Activated T-helper 17 cell treated with anti-CD3 and anti-CD28 coated beads, Interleukin-2, amount 50 U/mL, for 72 hours (primary cell): ENCODE results near the gene MGAT2. TPM values are rescaled to one million over a fixed set of nuclear protein-coding genes. Genes with fewer than 3 reads are reported as not detected.

Source experiments
- ATAC-seq: fragments of 150-1000 bp; cut with Tn5 transposase; replicated peaks from 2 replicates; pipeline ENCODE4 v1.10.0; 2021; ENCODE audit warnings: mild to moderate bottlenecking, moderate library complexity
- H3K27ac Mint-ChIP-seq: one replicate; pipeline ENCODE4 v1.8.0; 2022; ENCODE audit warnings: mixed read lengths
- H3K27me3 Mint-ChIP-seq: one replicate; pipeline ENCODE4 v1.8.0; 2022; ENCODE audit warnings: mixed read lengths
- H3K36me3 Mint-ChIP-seq: one replicate; pipeline ENCODE4 v1.8.0; 2022; ENCODE audit warnings: low read depth, mild to moderate bottlenecking, mixed read lengths
- H3K4me1 Mint-ChIP-seq: one replicate; pipeline ENCODE4 v1.8.0; 2022; ENCODE audit warnings: mixed read lengths
- H3K4me3 Mint-ChIP-seq: one replicate; pipeline ENCODE4 v1.8.0; 2022; ENCODE audit warnings: mild to moderate bottlenecking, mixed read lengths
- H3K9me3 Mint-ChIP-seq: one replicate; pipeline ENCODE4 v1.8.0; 2022; ENCODE audit warnings: mixed read lengths
- total RNA-seq, 2 donors: library from RNA; stranded (reverse); gene quantifications; one replicate each; pipeline ENCODE4 v1.2.3, GENCODE V29; 2022

The MGAT2 gene
- total RNA-seq, 2 donors from 2014 or later = 44.6 to 49.3 TPM

DNA sequence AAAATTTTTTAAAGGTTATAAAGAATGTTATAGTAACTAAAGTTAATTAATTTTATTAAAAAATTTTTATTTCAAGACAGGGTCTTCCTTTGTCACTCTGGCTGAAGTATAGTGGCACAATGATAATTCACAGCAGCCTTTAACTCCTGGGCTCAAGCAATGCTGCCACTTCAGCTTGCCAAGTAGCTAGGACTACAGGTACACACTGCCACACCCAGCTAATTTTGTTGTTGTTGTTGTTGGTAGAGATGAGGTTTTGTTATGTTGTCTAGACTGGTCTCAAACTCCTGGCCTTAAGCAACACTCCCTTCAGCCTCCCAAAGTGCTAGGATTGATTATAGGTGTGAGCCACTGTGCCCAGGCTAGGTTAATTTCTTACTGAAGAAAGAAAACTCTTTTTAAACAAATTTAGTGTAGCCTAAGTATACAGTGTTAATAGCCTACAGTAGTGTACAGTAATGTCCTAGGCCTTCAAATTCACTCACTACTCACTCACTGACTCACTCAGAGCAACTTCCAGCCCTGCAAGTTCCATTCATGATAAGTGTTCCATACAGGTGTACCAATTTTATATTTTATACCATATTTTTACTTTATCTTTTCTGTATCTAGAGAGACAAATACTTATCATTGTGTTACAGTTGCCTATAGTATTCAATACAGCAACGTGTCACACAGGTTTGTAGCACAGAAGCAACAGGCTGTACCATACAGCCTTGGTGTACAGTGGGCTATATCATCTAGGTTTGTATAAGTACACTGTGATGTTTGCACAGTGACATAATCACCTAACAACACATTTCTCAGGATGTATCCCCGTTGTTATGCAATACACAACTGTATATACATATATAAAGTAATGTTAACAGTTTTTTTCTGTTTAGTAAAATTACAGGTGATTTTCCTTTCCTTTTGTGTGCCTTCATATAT, 39.2 kb downstream of the MGAT2 start:
- Mint-ChIP-seq H3K4me1 (no peaks in the 10 kb centered on the region), H3K4me3 (no peak overlapping the region)

DNA sequence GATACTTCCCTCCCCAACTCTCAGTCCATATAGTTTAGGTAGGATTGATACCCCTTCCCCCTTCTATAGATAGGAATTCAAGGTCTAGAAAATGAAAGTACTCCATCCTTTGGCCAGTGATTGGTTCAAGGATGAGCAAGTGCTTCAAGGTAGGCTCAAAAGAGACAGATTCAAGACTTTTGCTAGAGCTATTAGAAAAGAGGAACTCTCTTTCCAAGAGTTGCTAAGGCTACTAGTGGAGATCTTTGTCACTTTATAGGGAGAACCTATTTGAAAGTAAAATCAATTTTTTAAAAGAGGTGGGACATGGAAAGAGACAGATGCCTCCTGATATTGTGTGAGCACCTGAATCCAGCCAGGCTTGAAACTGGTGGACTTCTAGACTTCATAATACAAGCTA, 49.9 kb downstream of the MGAT2 start:
- Mint-ChIP-seq H3K27me3 (no peaks in the 10 kb centered on the region), H3K27ac (no peak overlapping the region), H3K9me3 (no peaks in the 10 kb centered on the region), H3K4me3 (no peak overlapping the region), H3K4me1 (no peaks in the 10 kb centered on the region), H3K36me3 (peaks cover 61% of the 10 kb centered on the region)
- no peak for ATAC-seq

More for the DNA sequence above, 39.2 kb downstream of the MGAT2 start:
- H3K9me3 Mint-ChIP-seq = no peaks in the 10 kb centered on the region
- H3K27me3 Mint-ChIP-seq = no peaks in the 10 kb centered on the region
- no peak overlapping the region for H3K27ac Mint-ChIP-seq
- peaks cover 6% of the 10 kb centered on the region for H3K36me3 Mint-ChIP-seq
- no peak for ATAC-seq

Other genes with a start within 250 kb of the MGAT2 start
- 1,000 to 10,000 TPM; 2,187 to 2,396 TPM for gene RPS29, start 34.4 kb upstream of the MGAT2 start, total RNA-seq
- 10 to 100 TPM; 29.6 to 62.2 TPM for gene LRR1, start 21.9 kb upstream of the MGAT2 start, total RNA-seq
- 100 to 1,000 TPM; 182 to 184 TPM for gene RPL36AL, start 173 bp upstream of the MGAT2 start, total RNA-seq
- 10 to 100 TPM in 1 of 2 donors, 1 to 10 TPM in 1; 9.3 to 11.6 TPM for gene DNAAF2, start 14.4 kb downstream of the MGAT2 start, total RNA-seq
- 10 to 100 TPM; 33.5 to 46.8 TPM for gene POLE2, start 67.4 kb downstream of the MGAT2 start, total RNA-seq
- gene KLHDC1, start 72.3 kb downstream of the MGAT2 start, total RNA-seq = 1 to 10 TPM in 1 of 2 donors, under 1 TPM in 1; 0.97 to 1.5 TPM
- 10 to 100 TPM; 14.4 to 22.5 TPM for gene KLHDC2, start 147.4 kb downstream of the MGAT2 start, total RNA-seq
- gene NEMF, start 232.0 kb downstream of the MGAT2 start, total RNA-seq = 10 to 100 TPM; 79.9 to 86.6 TPM